ENCODE results near the gene KMT5B.

DNA sequence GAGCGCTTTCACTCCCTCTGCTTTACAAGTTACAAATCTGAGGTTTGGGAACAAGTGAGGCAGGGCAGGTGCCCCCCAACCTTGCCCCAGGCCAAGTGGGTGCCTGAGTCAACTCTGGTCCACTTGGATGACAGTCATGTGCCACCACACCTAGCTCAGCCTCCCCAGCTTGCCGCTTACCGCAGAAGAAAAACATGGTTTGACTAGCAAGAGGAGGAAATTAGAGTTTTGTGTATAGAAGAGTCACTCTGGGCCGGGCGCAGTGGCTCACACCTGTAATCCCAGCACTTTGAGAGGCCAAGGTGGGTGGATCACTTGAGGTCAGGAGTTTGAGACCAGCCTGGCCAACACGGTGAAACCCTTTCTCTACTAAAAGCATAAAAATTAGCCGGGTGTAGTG is 64.2 kb downstream of the KMT5B start:
- TF ChIP-seq, protein P1, sequence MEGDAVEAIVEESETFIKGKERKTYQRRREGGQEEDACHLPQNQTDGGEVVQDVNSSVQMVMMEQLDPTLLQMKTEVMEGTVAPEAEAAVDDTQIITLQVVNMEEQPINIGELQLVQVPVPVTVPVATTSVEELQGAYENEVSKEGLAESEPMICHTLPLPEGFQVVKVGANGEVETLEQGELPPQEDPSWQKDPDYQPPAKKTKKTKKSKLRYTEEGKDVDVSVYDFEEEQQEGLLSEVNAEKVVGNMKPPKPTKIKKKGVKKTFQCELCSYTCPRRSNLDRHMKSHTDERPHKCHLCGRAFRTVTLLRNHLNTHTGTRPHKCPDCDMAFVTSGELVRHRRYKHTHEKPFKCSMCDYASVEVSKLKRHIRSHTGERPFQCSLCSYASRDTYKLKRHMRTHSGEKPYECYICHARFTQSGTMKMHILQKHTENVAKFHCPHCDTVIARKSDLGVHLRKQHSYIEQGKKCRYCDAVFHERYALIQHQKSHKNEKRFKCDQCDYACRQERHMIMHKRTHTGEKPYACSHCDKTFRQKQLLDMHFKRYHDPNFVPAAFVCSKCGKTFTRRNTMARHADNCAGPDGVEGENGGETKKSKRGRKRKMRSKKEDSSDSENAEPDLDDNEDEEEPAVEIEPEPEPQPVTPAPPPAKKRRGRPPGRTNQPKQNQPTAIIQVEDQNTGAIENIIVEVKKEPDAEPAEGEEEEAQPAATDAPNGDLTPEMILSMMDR (IDR thresholded peaks at IDR 0.05; ENCODE audit: low read length), result no peak
- no peak for TF ChIP-seq EZH2phosphoT487 (IDR thresholded peaks at IDR 0.05; ENCODE audit: low read length)

Data from MM.1S (cell line).